ENCODE measurements around the gene ANKRD39.
"Not testable (repeated sequence)": the region's sequence is repeated elsewhere in the genome, so short reads cannot be mapped to it uniquely, and the experiment has no call there.

ANKRD39 gene

GRCh38 chr2:96870626-96871255 lies 12.9 kb upstream of the ANKRD39 start:
- no peak for DNase-seq

GRCh38 chr2:96869822-96870625 lies 12.2 kb upstream of the ANKRD39 start, which contains the start of gene SEMA4C:
SEMA4C (minus strand) TSS chr2:96870080; CDS start chr2:96867886, 2,194 bp downstream.
- no peak for DNase-seq

GRCh38 chr2:96869281-96869821 lies 11.5 kb upstream of the ANKRD39 start:
- DNase-seq: no peak

GRCh38 chr2:96868555-96869280 lies 10.9 kb upstream of the ANKRD39 start:
- peak; percentile 13 to 42 for DNase-seq

- no peak for DNase-seq
These were observed 10.1 kb upstream of the ANKRD39 start for GRCh38 chr2:96867756-96868554.

GRCh38 chr2:96866986-96867755 lies 9.4 kb upstream of the ANKRD39 start:
- no peak for DNase-seq

- DNase-seq: no peak
These were observed 8.8 kb upstream of the ANKRD39 start for GRCh38 chr2:96866586-96866985.

GRCh38 chr2:96866149-96866548 lies 8.3 kb upstream of the ANKRD39 start:
- DNase-seq: no peak

- DNase-seq: no peak
These were observed 7.8 kb upstream of the ANKRD39 start for GRCh38 chr2:96865654-96866053.

- DNase-seq: no peak
These were observed 6.7 kb upstream of the ANKRD39 start for GRCh38 chr2:96864343-96865091.

- DNase-seq: no peak
These were observed 5.9 kb upstream of the ANKRD39 start for GRCh38 chr2:96863575-96864342.

GRCh38 chr2:96863056-96863455 lies 5.2 kb upstream of the ANKRD39 start:
- not testable (repeated sequence) for DNase-seq

- DNase-seq: no peak
These were observed 3.3 kb upstream of the ANKRD39 start for GRCh38 chr2:96861074-96861473.

- DNase-seq: no peak
These were observed 2.5 kb upstream of the ANKRD39 start for GRCh38 chr2:96860065-96861029.

GRCh38 chr2:96859681-96860064 lies 1.9 kb upstream of the ANKRD39 start:
- no peak for DNase-seq

- no peak for DNase-seq
These were observed 1.4 kb upstream of the ANKRD39 start for GRCh38 chr2:96859099-96859649.

GRCh38 chr2:96856776-96857666 lies 795 bp downstream of the ANKRD39 start:
- DNase-seq: peak in 1 of 2 donors; percentile 41

Measured in inflammatory macrophage (primary cell).